Measurements from ENCODE around the gene KLF1. TPM values are rescaled to one million over a fixed set of nuclear protein-coding genes. Genes with fewer than 3 reads are reported as not detected.

KLF1 gene
- total RNA-seq, 4 donors from 2014 or later: not detected

GRCh38 chr19:12834566-12834943 lies 52.4 kb downstream of the KLF1 start, which contains the start of gene RTBDN:
TSS of gene RTBDN (minus strand) at chr19:12834579. CDS start at chr19:12829979, 4,600 bp downstream.
- Histone ChIP-seq H3K4me3 (peak within 1 kb of the TSS in 1 of 2 donors; percentile 47), H3K4me1 (peaks cover 0 to 40% (median 13%) of the 10 kb centered on the region in 3 donors), H3K27ac (no peak within 1 kb of the TSS), H3K36me3 (no peaks in the 10 kb centered on the region), H3K9me3 (no peaks in the 10 kb centered on the region), H3K27me3 (peaks cover 100% of the 10 kb centered on the region)
- ATAC-seq: no peak
- no peak for TF ChIP-seq EP300 (IDR thresholded peaks at IDR 0.05)
- no peak for TF ChIP-seq CTCF (IDR thresholded peaks at IDR 0.05)
- no peak for TF ChIP-seq POLR2A (IDR thresholded peaks at IDR 0.05)
- no peak for TF ChIP-seq POLR2AphosphoS5 (IDR thresholded peaks at IDR 0.05)
- 4% methylated on average over 7 of the region's 20 CpGs; no CpG with 5 or more reads in 1 of the 2 donors for WGBS, 2 donors (ENCODE audit: low coverage in 1 of 2)

Small RNAs within 50 kb of the gene (small RNA-seq; reads per million reads assigned to genes)
- gene MIR5695: 0 to 0.37 (median 0.17) reads per million in 4 donors
- 0 reads per million in 4 donors for gene MIR6794

Other genes starting within 250 kb of the KLF1 start
- 10 to 100 TPM; 61.3 to 98.1 (median 70.8) TPM for gene MAN2B1, start 220.5 kb downstream of the KLF1 start, total RNA-seq
- gene WDR83, start 220.4 kb downstream of the KLF1 start, total RNA-seq: 10 to 100 TPM in 3 of 4 donors, 1 to 10 TPM in 1; 8.8 to 19.8 (median 15.5) TPM
- 100 to 1,000 TPM in 1 of 4 donors, 10 to 100 TPM in 3; 77.3 to 122 (median 92.1) TPM for gene DHPS, start 205.3 kb downstream of the KLF1 start, total RNA-seq
- not detected for gene GNG14, start 199.2 kb downstream of the KLF1 start, total RNA-seq
- gene FBXW9, start 190.6 kb downstream of the KLF1 start, total RNA-seq: 1 to 10 TPM; 3.8 to 7.5 (median 4.1) TPM
- gene TNPO2, start 163.3 kb downstream of the KLF1 start, total RNA-seq: 10 to 100 TPM; 52.0 to 89.2 (median 76.1) TPM
- 100 to 1,000 TPM; 364 to 432 (median 398) TPM for gene TRIR, start 152.5 kb downstream of the KLF1 start, total RNA-seq
- gene GET3, start 149.7 kb downstream of the KLF1 start, total RNA-seq: 10 to 100 TPM; 47.3 to 58.2 (median 55.8) TPM
- gene BEST2, start 135.4 kb downstream of the KLF1 start, total RNA-seq: not detected
- gene HOOK2, start 111.6 kb downstream of the KLF1 start, total RNA-seq: 10 to 100 TPM; 13.5 to 24.1 (median 14.6) TPM
- gene JUNB, start 95.7 kb downstream of the KLF1 start, total RNA-seq: 100 to 1,000 TPM in 3 of 4 donors, 10 to 100 TPM in 1; 99.3 to 614 (median 168) TPM
- gene PRDX2, start 85.4 kb downstream of the KLF1 start, total RNA-seq: 100 to 1,000 TPM; 178 to 303 (median 227) TPM
- not detected for gene THSD8, start 85.1 kb downstream of the KLF1 start, total RNA-seq
- gene RNASEH2A, start 80.6 kb downstream of the KLF1 start, total RNA-seq: 1 to 10 TPM; 2.0 to 9.4 (median 3.7) TPM
- gene RTBDN, start 52.6 kb downstream of the KLF1 start, total RNA-seq: 1 to 10 TPM in 1 of 4 donors, not detected in 3; 1.1 TPM
- gene MAST1, start 48.7 kb downstream of the KLF1 start, total RNA-seq: 1 to 10 TPM in 1 of 4 donors, under 1 TPM in 1, not detected in 2; 0.15 to 1.5 TPM
- gene DNASE2, start 5.8 kb downstream of the KLF1 start, total RNA-seq: 10 to 100 TPM; 22.3 to 37.1 (median 32.9) TPM
- 10 to 100 TPM; 46.7 to 87.6 (median 56.3) TPM for gene GCDH, start 4.0 kb upstream of the KLF1 start, total RNA-seq
- under 1 TPM in 1 of 4 donors, not detected in 3; 0.62 TPM for gene SYCE2, start 32.1 kb upstream of the KLF1 start, total RNA-seq
- 10 to 100 TPM; 32.2 to 36.1 (median 33.2) TPM for gene FARSA, start 46.5 kb upstream of the KLF1 start, total RNA-seq
- gene CALR, start 51.4 kb upstream of the KLF1 start, total RNA-seq: 100 to 1,000 TPM; 218 to 410 (median 280) TPM
- 100 to 1,000 TPM; 133 to 219 (median 158) TPM for gene RAD23A, start 58.7 kb upstream of the KLF1 start, total RNA-seq
- 10 to 100 TPM; 32.2 to 43.6 (median 36.9) TPM for gene GADD45GIP1, start 70.0 kb upstream of the KLF1 start, total RNA-seq
- gene DAND5, start 82.4 kb upstream of the KLF1 start, total RNA-seq: under 1 TPM in 1 of 4 donors, not detected in 3; 0.35 TPM
- gene NFIX, start 108.3 kb upstream of the KLF1 start, total RNA-seq: 100 to 1,000 TPM in 1 of 4 donors, 10 to 100 TPM in 3; 44.7 to 145 (median 72.4) TPM
- gene LYL1, start 215.7 kb upstream of the KLF1 start, total RNA-seq: 10 to 100 TPM in 2 of 4 donors, 1 to 10 TPM in 2; 9.9 to 11.8 (median 10.8) TPM
- gene TRMT1, start 229.5 kb upstream of the KLF1 start, total RNA-seq: 10 to 100 TPM; 25.7 to 30.0 (median 28.7) TPM
- gene NACC1, start 231.1 kb upstream of the KLF1 start, total RNA-seq: 10 to 100 TPM; 23.8 to 55.2 (median 26.2) TPM

Measured in gastroesophageal sphincter (tissue), 4 donors.